Keratinocyte (primary cell): ENCODE measurements around the gene DKC1.

Experiments used
- CTCF ChIP-seq, 3 experiments: IDR thresholded peaks in 1 of 3; conservative IDR thresholded peaks in 1 of 3; optimal IDR thresholded peaks in 1 of 3; 2 replicates in 2 of 3; 3 replicates in 1 of 3; pipeline versions ENCODE3 to v1.5.1; 2011; ENCODE audit warnings: low read length in 3 of 3, mild to moderate bottlenecking in 3 of 3, moderate library complexity in 2 of 3, control low read depth in 1 of 3, inconsistent platforms in 1 of 3; ENCODE audit not compliant: insufficient read depth in 2 of 3; ENCODE audit errors: extremely low read depth in 1 of 3
- EZH2 ChIP-seq: IDR thresholded peaks from one replicate; pipeline ENCODE4 v1.6.1; 2012; ENCODE audit warnings: inconsistent platforms, mild to moderate bottlenecking, low read length, moderate library complexity

- TF ChIP-seq EZH2 (no peak), CTCF (optimal IDR thresholded peaks at IDR 0.05 in 1 of 3, IDR thresholded peaks at IDR 0.05 in 1 of 3, conservative IDR thresholded peaks at IDR 0.05 in 1 of 3; ENCODE audit: extremely low read depth in 1 of 3, insufficient read depth in 2 of 3, low read length in 3 of 3) (no peak)
Observed at GRCh38 chrX:154728431-154729190, 34.1 kb upstream of the DKC1 start.
